MG63 (cell line): Measurements from ENCODE around the gene GPRC5A. TPM values are rescaled to one million over a fixed set of nuclear protein-coding genes. Genes with fewer than 3 reads are reported as not detected.

ENCODE experiments used
- DNase-seq: peaks from one replicate; pipeline ENCODE4 v3.0.0-alpha.2; 2020
- H3K27me3 ChIP-seq: fragments of 250-450 bp; sonication (Bioruptor Pico); 2 replicates; pipeline ENCODE4 v1.5.1; 2020; ENCODE audit warnings: mild to moderate bottlenecking, moderate library complexity
- H3K36me3 ChIP-seq: fragments of 250-450 bp; sonication (Bioruptor Pico); 2 replicates; pipeline ENCODE4 v1.5.1; 2020; ENCODE audit warnings: mild to moderate bottlenecking, moderate library complexity
- H3K4me3 ChIP-seq: fragments of 250-450 bp; sonication (Bioruptor Pico); 2 replicates; pipeline ENCODE4 v1.5.1; 2020; ENCODE audit warnings: mild to moderate bottlenecking, moderate library complexity
- H3K9me3 ChIP-seq: fragments of 250-450 bp; sonication (Bioruptor Pico); 2 replicates; pipeline ENCODE4 v1.5.1; 2020; ENCODE audit warnings: mild to moderate bottlenecking, moderate library complexity
- total RNA-seq: library from RNA; depleted of rRNA; stranded (reverse); fragments of >200 nt; shearing (Covaris generic); gene quantifications from 2 replicates; pipeline ENCODE4 v1.2.3, GENCODE V29; 2014; ENCODE audit warnings: low replicate concordance; rRNA removed

GPRC5A gene
- total RNA-seq, 1 experiment from 2014 or later: 11.0 TPM

- H3K4me3 ChIP-seq: no peak overlapping the region
- H3K36me3 ChIP-seq: no peaks in the 10 kb centered on the region
- H3K27me3 ChIP-seq: no peaks in the 10 kb centered on the region
- H3K9me3 ChIP-seq: no peaks in the 10 kb centered on the region
- DNase-seq: no peak
These were observed 56.5 kb downstream of the GPRC5A start for GRCh38 chr12:12947902-12948301.

- Histone ChIP-seq H3K4me3 (no peak overlapping the region), H3K36me3 (no peaks in the 10 kb centered on the region), H3K27me3 (no peaks in the 10 kb centered on the region), H3K9me3 (no peaks in the 10 kb centered on the region)
- no peak for DNase-seq
These were observed 60.1 kb downstream of the GPRC5A start for GRCh38 chr12:12951504-12951903.

- H3K27me3 ChIP-seq: no peaks in the 10 kb centered on the region
- H3K36me3 ChIP-seq: no peaks in the 10 kb centered on the region
- DNase-seq: no peak
- H3K4me3 ChIP-seq: no peak within 1 kb of the TSS
- H3K9me3 ChIP-seq: no peaks in the 10 kb centered on the region
These were observed 60.7 kb downstream of the GPRC5A start, which contains the start of gene GPRC5D for GRCh38 chr12:12952036-12952435. Gene GPRC5D (minus strand): TSS chr12:12952170. CDS start chr12:12950384, 1,786 bp downstream.

GRCh38 chr12:12954356-12954755, 63.0 kb downstream of the GPRC5A start:
- no peaks in the 10 kb centered on the region for H3K27me3 ChIP-seq
- DNase-seq: no peak
- H3K9me3 ChIP-seq: no peaks in the 10 kb centered on the region
- no peaks in the 10 kb centered on the region for H3K36me3 ChIP-seq
- H3K4me3 ChIP-seq: no peak overlapping the region

- Histone ChIP-seq H3K36me3 (no peaks in the 10 kb centered on the region), H3K9me3 (no peaks in the 10 kb centered on the region), H3K27me3 (no peaks in the 10 kb centered on the region), H3K4me3 (no peak overlapping the region)
- DNase-seq: no peak
These were observed 63.7 kb downstream of the GPRC5A start for GRCh38 chr12:12954878-12955625.

- no peak for DNase-seq
- Histone ChIP-seq H3K27me3 (no peaks in the 10 kb centered on the region; the same call in 1 of the 2 replicates), H3K36me3 (no peaks in the 10 kb centered on the region), H3K9me3 (no peaks in the 10 kb centered on the region), H3K4me3 (no peak overlapping the region)
These were observed 67.5 kb downstream of the GPRC5A start for GRCh38 chr12:12958886-12959285.

GRCh38 chr12:12960639-12961209, 69.4 kb downstream of the GPRC5A start:
- Histone ChIP-seq H3K4me3 (no peak overlapping the region), H3K36me3 (no peaks in the 10 kb centered on the region), H3K9me3 (no peaks in the 10 kb centered on the region), H3K27me3 (no peaks in the 10 kb centered on the region; the same call in 1 of the 2 replicates)
- DNase-seq: no peak

GRCh38 chr12:12964255-12964654, 72.9 kb downstream of the GPRC5A start:
- Histone ChIP-seq H3K9me3 (no peaks in the 10 kb centered on the region), H3K27me3 (no peaks in the 10 kb centered on the region; the same call in 1 of the 2 replicates), H3K4me3 (no peak overlapping the region), H3K36me3 (no peaks in the 10 kb centered on the region)
- no peak for DNase-seq

GRCh38 chr12:12965836-12966235, 74.5 kb downstream of the GPRC5A start:
- no peak for DNase-seq
- no peaks in the 10 kb centered on the region; the same call in 1 of the 2 replicates for H3K27me3 ChIP-seq
- H3K36me3 ChIP-seq: no peaks in the 10 kb centered on the region
- H3K9me3 ChIP-seq: no peaks in the 10 kb centered on the region
- H3K4me3 ChIP-seq: no peak overlapping the region

Other genes starting within 250 kb of the GPRC5A start
- gene GPR19, start 195.4 kb upstream of the GPRC5A start, total RNA-seq: 0.59 TPM in 1 of 2 replicates, not detected in the other
- 35.1 and 57.9 TPM in 2 replicates for gene CDKN1B, start 174.2 kb upstream of the GPRC5A start, total RNA-seq
- 21.4 and 27.1 TPM in 2 replicates for gene APOLD1, start 105.9 kb upstream of the GPRC5A start, total RNA-seq
- 105 and 122 TPM in 2 replicates for gene DDX47, start 78.2 kb upstream of the GPRC5A start, total RNA-seq
- not detected in 2 replicates for gene GPRC5D, start 60.6 kb downstream of the GPRC5A start, total RNA-seq
- 5.6 and 16.1 TPM in 2 replicates for gene HEBP1, start 108.7 kb downstream of the GPRC5A start, total RNA-seq
- gene FAM234B, start 152.8 kb downstream of the GPRC5A start, total RNA-seq: 0.20 and 2.4 TPM in 2 replicates
- gene GSG1, start 212.1 kb downstream of the GPRC5A start, total RNA-seq: 0.33 TPM in 1 of 2 replicates, not detected in the other